ENCODE results near the gene BCAP31. TPM values are rescaled to one million over a fixed set of nuclear protein-coding genes. Genes with fewer than 3 reads are reported as not detected.

Gene BCAP31
- total RNA-seq, 3 donors from 2014 or later: 158 to 209 (median 181) TPM

- H3K4me3 ChIP-seq: no peak overlapping the region
- intact Hi-C loops (cut with DNase I, micrococcal nuclease): no loop called here
- TF ChIP-seq CTCF (IDR thresholded peaks at IDR 0.05): no peak
- H3K4me1 ChIP-seq (ENCODE audit: low read depth): no peaks in the 10 kb centered on the region
- no peak for ATAC-seq
- H3K36me3 ChIP-seq (ENCODE audit: low read depth): no peaks in the 10 kb centered on the region
- DNase-seq: no peak
- H3K9me3 ChIP-seq: no peaks in the 10 kb centered on the region
Observed at GRCh38 chrX:153659268-153659667, 64.9 kb downstream of the BCAP31 start.

- Histone ChIP-seq H3K4me3 (no peak overlapping the region), H3K4me1 (ENCODE audit: low read depth) (no peaks in the 10 kb centered on the region), H3K9me3 (no peaks in the 10 kb centered on the region), H3K36me3 (ENCODE audit: low read depth) (no peaks in the 10 kb centered on the region)
- DNase-seq (no peak), ATAC-seq (no peak)
- TF ChIP-seq CTCF (IDR thresholded peaks at IDR 0.05): no peak
- intact Hi-C loops (cut with DNase I, micrococcal nuclease): no loop called here
Observed at GRCh38 chrX:153657161-153657560, 67.0 kb downstream of the BCAP31 start.

DNA sequence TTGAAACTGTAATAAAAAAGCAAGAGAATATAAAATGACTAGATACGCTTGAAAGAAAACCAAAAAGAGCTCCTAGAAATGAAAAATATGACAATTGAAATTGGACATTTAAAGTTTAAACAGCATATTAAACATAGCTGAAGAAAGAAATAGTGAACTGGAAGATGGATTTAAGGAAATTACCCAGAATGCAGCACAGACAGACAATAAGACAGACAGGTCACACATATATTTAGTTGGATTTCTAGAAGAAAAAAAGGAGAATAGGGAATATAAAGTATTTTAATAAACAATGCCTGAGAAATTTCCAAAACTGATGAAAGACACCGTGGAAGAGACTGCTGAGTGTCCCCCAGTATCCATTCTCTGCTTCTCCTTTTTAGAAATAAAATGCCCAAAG, 70.6 kb downstream of the BCAP31 start:
- no peak overlapping the region for H3K4me3 ChIP-seq
- H3K9me3 ChIP-seq: no peaks in the 10 kb centered on the region
- no peaks in the 10 kb centered on the region for H3K36me3 ChIP-seq (ENCODE audit: low read depth)
- no peak for TF ChIP-seq CTCF (IDR thresholded peaks at IDR 0.05)
- ATAC-seq: no peak
- DNase-seq: no peak
- no peaks in the 10 kb centered on the region for H3K4me1 ChIP-seq (ENCODE audit: low read depth)
- intact Hi-C loops (cut with DNase I, micrococcal nuclease): no loop called here

GRCh38 chrX:153651540-153652079, 72.6 kb downstream of the BCAP31 start:
- TF ChIP-seq CTCF (IDR thresholded peaks at IDR 0.05): no peak
- Histone ChIP-seq H3K9me3 (no peaks in the 10 kb centered on the region), H3K4me1 (ENCODE audit: low read depth) (no peaks in the 10 kb centered on the region), H3K36me3 (ENCODE audit: low read depth) (no peaks in the 10 kb centered on the region), H3K4me3 (no peak overlapping the region)
- intact Hi-C loops (cut with DNase I, micrococcal nuclease): no loop called here
- ATAC-seq (peak; percentile 45), DNase-seq (no peak)

DNA sequence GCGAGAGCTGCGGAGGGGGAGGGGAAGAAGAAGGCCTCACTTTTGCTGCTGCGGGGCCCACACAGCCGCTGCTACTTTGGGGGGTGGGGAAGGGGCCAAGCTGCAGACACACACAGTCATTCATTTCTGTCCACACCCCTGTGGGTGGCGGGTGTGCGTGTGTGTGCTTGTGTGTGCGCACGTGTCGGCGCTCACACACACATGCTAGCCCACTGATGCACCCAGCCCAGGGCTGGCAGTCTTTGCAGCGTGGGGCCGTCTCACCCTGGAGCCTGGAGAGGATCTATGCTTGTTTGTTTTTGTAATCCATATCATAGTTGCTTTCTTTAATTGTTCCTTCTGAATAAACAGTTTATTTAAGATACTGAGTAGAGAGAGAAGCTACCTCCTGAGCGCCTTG, 73.2 kb downstream of the BCAP31 start:
- no peaks in the 10 kb centered on the region for H3K4me1 ChIP-seq (ENCODE audit: low read depth)
- no peaks in the 10 kb centered on the region for H3K36me3 ChIP-seq (ENCODE audit: low read depth)
- DNase-seq (no peak), ATAC-seq (no peak)
- no peak overlapping the region for H3K4me3 ChIP-seq
- no peaks in the 10 kb centered on the region for H3K9me3 ChIP-seq
- intact Hi-C loops (cut with DNase I, micrococcal nuclease): no loop called here
- no peak for TF ChIP-seq CTCF (IDR thresholded peaks at IDR 0.05)

Other genes with a start within 250 kb of the BCAP31 start
- 10 to 100 TPM in 2 of 3 donors, 1 to 10 TPM in 1; 3.5 to 21.8 (median 10.1) TPM for gene BGN, start 229.4 kb downstream of the BCAP31 start, total RNA-seq
- gene ATP2B3, start 206.7 kb downstream of the BCAP31 start, total RNA-seq: 1 to 10 TPM in 1 of 3 donors, under 1 TPM in 1, not detected in 1; 0.07 to 1.1 TPM
- 10 to 100 TPM; 13.1 to 19.9 (median 16.0) TPM for gene CCNQ, start 125.2 kb downstream of the BCAP31 start, total RNA-seq
- not detected for gene DUSP9, start 77.2 kb downstream of the BCAP31 start, total RNA-seq
- 10 to 100 TPM in 1 of 3 donors, 1 to 10 TPM in 2; 4.6 to 63.0 (median 5.5) TPM for gene PNCK, start 50.6 kb downstream of the BCAP31 start, total RNA-seq
- gene SLC6A8, start 36.5 kb downstream of the BCAP31 start, total RNA-seq: 100 to 1,000 TPM; 214 to 313 (median 251) TPM
- gene ABCD1, start 469 bp upstream of the BCAP31 start, total RNA-seq: 10 to 100 TPM; 13.0 to 27.3 (median 13.0) TPM
- gene PLXNB3, start 39.9 kb upstream of the BCAP31 start, total RNA-seq: 10 to 100 TPM in 1 of 3 donors, 1 to 10 TPM in 2; 3.0 to 44.9 (median 3.3) TPM
- 1 to 10 TPM in 2 of 3 donors, under 1 TPM in 1; 0.55 to 4.6 (median 1.0) TPM for gene SRPK3, start 56.7 kb upstream of the BCAP31 start, total RNA-seq
- gene IDH3G, start 70.0 kb upstream of the BCAP31 start, total RNA-seq: 10 to 100 TPM; 57.8 to 89.9 (median 79.3) TPM
- gene SSR4, start 70.3 kb upstream of the BCAP31 start, total RNA-seq: 100 to 1,000 TPM; 129 to 297 (median 174) TPM
- gene PDZD4, start 106.2 kb upstream of the BCAP31 start, total RNA-seq: 10 to 100 TPM in 1 of 3 donors, 1 to 10 TPM in 2; 1.5 to 24.2 (median 2.8) TPM
- 10 to 100 TPM in 1 of 3 donors, 1 to 10 TPM in 2; 3.0 to 66.9 (median 7.0) TPM for gene L1CAM, start 161.8 kb upstream of the BCAP31 start, total RNA-seq
- under 1 TPM; 0.43 to 0.78 (median 0.54) TPM for gene AVPR2, start 180.3 kb upstream of the BCAP31 start, total RNA-seq
- 10 to 100 TPM; 35.0 to 47.8 (median 36.7) TPM for gene ARHGAP4, start 201.9 kb upstream of the BCAP31 start, total RNA-seq
- gene NAA10, start 210.7 kb upstream of the BCAP31 start, total RNA-seq: 10 to 100 TPM; 52.2 to 72.3 (median 68.9) TPM
- 10 to 100 TPM in 2 of 3 donors, 1 to 10 TPM in 1; 3.5 to 21.2 (median 10.2) TPM for gene RENBP, start 220.3 kb upstream of the BCAP31 start, total RNA-seq
- 10 to 100 TPM; 36.3 to 56.5 (median 48.2) TPM for gene HCFC1, start 247.4 kb upstream of the BCAP31 start, total RNA-seq
- gene TMEM187, start 248.4 kb upstream of the BCAP31 start, total RNA-seq: 1 to 10 TPM; 4.8 to 7.9 (median 7.8) TPM